ENCODE data around the gene TOGARAM2. TPM values are rescaled to one million over a fixed set of nuclear protein-coding genes. Genes with fewer than 3 reads are reported as not detected.

The TOGARAM2 gene
- total RNA-seq, 1 experiment from 2014 or later, result 0.03 TPM

DNA sequence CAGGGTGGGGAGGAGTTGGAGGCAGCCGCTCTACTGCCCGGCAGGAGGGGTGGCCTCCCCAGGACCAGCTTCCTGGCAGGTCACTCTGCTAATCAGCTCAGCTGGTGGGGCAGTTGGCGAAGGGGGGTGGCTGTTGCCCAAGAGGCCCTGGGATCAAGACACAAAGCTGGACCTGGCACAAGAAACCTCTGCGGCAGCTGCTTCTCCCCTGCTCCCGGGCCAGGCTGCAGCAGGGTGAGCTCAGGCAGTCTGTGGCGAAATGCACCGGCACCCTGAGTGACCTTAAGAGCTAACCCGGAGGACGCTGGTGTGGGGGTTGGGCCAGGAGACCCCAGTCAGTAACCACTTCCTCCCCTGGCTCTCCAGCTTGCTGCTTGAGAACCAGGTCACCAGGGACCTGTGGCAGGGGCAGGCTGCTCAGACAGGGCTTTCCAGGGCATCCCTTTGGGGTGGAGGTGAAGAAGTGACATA is 31.1 kb downstream of the TOGARAM2 start:
- no peaks in the 10 kb centered on the region for H3K9me3 ChIP-seq (replicated peaks)
- peaks cover 11% of the 10 kb centered on the region for H3K4me1 ChIP-seq (replicated peaks)
- H3K27me3 ChIP-seq (replicated peaks), result no peaks in the 10 kb centered on the region
- DNase-seq (ENCODE audit: low read depth in 1 of 2, low spot score in 2 of 2), result no peak
- no peak overlapping the region for H3K27ac ChIP-seq
- H3K36me3 ChIP-seq, result no peaks in the 10 kb centered on the region
- no peak overlapping the region for H3K4me3 ChIP-seq

DNA sequence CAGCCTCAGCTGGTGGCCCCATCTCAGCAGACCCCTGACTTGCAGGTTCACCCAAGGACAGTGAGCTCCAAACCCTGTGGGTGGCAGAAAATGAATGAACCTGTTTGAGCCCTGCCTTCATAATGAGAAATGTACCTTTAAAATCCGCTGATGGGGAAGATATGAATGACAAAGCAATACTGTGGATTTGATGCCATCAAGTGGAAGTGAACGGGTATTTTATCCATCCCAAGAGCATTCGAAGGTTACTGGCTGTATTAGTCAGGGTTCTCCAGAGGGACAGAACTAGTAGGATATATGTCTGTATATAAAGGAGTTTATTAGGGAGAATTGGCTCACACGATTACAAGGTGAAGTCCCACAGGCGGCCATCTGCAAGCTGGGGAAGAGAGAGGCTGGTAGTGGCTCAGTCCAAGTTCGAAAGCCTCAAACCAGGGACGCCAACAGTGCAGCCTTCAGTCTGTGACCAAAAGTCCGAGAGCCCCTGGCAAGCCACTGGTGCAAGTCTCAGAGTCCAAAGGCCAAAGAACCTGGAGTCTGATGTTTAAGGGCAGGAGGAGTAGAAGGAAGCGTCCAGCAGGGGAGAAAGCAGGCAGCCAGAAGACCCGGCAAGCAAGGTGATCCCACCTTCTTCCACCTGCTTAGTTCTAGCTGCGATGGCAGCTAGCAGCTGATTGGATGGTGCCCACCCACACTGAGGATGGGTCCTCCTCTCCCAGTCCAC is 32.1 kb downstream of the TOGARAM2 start:
- Histone ChIP-seq H3K4me1 (replicated peaks) (peaks cover 11% of the 10 kb centered on the region), H3K27me3 (replicated peaks) (no peaks in the 10 kb centered on the region), H3K4me3 (no peak overlapping the region), H3K9me3 (replicated peaks) (no peaks in the 10 kb centered on the region), H3K36me3 (no peaks in the 10 kb centered on the region), H3K27ac (no peak overlapping the region)
- no peak for DNase-seq (ENCODE audit: low read depth in 1 of 2, low spot score in 2 of 2)

DNA sequence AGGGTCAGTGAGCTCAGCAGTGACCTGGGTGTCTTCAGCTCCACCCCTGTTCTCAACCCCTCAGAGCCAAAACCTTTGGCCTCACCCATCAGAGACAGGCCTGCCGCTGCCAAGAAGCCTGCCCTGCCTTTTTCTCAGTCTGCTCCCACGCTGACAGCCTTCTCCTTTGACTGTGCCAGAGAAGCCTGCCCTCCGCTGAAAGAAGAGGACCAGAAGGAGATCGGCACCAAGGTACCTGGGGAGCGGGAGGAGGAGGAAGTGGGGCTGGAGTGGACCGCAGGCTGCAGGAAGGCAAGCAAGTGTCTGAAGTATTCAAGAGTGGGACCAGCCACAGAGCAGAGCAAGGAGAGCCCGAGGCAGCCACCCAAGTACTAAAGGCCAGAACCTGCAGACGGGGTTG is 33.2 kb downstream of the TOGARAM2 start:
- Histone ChIP-seq H3K36me3 (no peaks in the 10 kb centered on the region), H3K27me3 (replicated peaks) (no peaks in the 10 kb centered on the region), H3K4me3 (no peak overlapping the region), H3K4me1 (replicated peaks) (peaks cover 11% of the 10 kb centered on the region), H3K27ac (no peak overlapping the region), H3K9me3 (replicated peaks) (no peaks in the 10 kb centered on the region)
- DNase-seq (ENCODE audit: low read depth in 1 of 2, low spot score in 2 of 2), result no peak

DNA sequence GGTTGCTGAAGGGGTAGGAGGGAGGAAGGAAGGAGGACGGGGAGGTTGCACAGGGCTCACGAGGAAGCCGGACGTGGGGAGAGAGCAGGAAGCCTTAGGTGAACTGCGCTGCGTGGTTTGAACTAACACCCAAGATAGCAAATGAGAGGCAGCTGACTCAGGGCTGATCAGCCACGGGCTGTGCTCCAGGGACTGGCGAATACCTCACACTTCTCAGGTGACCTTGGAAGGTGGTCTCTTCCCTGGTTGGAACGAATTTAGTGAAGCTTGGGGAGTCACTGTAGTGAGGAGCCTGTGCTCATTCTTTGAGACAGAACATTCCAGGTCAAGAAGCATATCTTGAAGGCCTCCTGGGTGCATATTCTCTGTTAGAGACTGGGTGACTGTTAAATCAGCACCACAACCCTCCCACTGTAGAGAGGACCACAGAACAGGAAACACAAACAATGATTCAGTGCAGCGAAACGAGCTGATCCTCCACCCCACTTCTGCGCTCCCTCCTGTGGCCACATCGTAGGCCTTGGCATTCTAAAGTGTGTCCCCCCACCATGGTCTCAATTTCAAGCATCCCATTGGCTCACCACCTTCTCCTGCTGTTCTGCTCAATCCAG is 33.8 kb downstream of the TOGARAM2 start:
- peak in 1 of 2 experiments; percentile 30 for DNase-seq (ENCODE audit: low read depth in 1 of 2, low spot score in 2 of 2)
- H3K4me1 ChIP-seq (replicated peaks), result peaks cover 11% of the 10 kb centered on the region
- no peak overlapping the region for H3K27ac ChIP-seq
- H3K9me3 ChIP-seq (replicated peaks), result no peaks in the 10 kb centered on the region
- no peaks in the 10 kb centered on the region for H3K36me3 ChIP-seq
- no peak overlapping the region for H3K4me3 ChIP-seq
- H3K27me3 ChIP-seq (replicated peaks), result no peaks in the 10 kb centered on the region

DNA sequence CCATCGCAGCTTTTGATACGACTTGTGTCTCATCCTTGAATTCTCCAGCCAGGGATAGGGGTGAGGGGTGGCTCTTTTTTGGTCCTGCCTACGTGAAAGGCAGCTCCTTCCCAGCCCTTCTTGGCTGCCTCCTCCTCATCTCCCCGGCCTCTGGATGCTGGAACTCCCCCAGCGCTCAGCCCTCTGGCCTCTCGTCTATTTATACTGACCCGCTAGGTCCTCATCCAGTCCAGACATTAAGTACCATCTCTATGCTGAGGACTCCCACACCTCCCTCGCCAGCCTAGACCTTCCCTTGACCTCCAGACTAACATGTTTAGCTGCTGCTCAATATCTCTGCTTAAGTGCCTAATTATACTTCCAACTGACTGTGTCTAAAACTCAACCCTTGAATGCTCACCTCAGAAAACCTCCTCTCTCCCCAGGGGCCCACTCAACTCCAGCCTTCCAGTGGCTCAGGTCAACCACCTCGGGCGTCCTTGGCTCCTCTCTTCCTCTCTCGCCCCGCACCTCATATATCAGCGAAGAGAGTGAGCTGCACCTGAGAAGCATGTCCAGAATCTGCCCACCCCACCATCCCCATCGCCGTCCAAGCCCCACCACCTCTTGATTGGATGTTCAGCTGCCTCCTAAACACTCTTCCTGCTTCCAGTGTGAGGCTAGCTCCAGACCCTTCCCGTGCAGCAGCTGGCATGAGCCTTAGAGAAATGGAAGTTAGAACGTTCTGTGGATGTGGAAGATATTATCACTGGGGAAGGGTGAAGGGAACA is 34.8 kb downstream of the TOGARAM2 start:
- Histone ChIP-seq H3K27me3 (replicated peaks) (no peaks in the 10 kb centered on the region), H3K36me3 (no peaks in the 10 kb centered on the region), H3K9me3 (replicated peaks) (no peaks in the 10 kb centered on the region), H3K27ac (no peak overlapping the region), H3K4me1 (replicated peaks) (peaks cover 15% of the 10 kb centered on the region), H3K4me3 (no peak overlapping the region)
- no peak for DNase-seq (ENCODE audit: low read depth in 1 of 2, low spot score in 2 of 2)

DNA sequence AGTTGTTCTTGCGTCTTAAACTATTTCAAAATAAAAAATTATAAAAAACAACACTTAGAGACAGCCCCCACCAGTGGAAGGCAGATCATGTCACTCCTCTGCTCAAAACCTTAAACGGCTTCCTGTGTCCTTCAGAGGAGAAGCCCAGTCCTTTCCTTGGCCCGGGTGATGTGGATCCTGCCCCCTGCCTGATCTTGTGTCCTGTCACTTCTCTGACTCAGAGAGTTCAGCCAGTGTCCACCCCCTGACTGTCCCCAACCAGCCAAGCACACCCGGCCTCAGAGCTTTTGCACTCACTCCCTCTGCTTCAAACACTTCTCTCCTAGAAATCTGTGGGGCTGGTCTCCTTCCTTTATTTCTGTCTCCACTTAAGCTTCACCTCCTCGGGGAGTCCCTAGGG is 35.4 kb downstream of the TOGARAM2 start:
- H3K36me3 ChIP-seq, result no peaks in the 10 kb centered on the region
- H3K9me3 ChIP-seq (replicated peaks), result no peaks in the 10 kb centered on the region
- H3K27ac ChIP-seq, result no peak overlapping the region
- DNase-seq (ENCODE audit: low read depth in 1 of 2, low spot score in 2 of 2), result no peak
- peaks cover 15% of the 10 kb centered on the region for H3K4me1 ChIP-seq (replicated peaks)
- H3K27me3 ChIP-seq (replicated peaks), result no peaks in the 10 kb centered on the region
- H3K4me3 ChIP-seq, result no peak overlapping the region

DNA sequence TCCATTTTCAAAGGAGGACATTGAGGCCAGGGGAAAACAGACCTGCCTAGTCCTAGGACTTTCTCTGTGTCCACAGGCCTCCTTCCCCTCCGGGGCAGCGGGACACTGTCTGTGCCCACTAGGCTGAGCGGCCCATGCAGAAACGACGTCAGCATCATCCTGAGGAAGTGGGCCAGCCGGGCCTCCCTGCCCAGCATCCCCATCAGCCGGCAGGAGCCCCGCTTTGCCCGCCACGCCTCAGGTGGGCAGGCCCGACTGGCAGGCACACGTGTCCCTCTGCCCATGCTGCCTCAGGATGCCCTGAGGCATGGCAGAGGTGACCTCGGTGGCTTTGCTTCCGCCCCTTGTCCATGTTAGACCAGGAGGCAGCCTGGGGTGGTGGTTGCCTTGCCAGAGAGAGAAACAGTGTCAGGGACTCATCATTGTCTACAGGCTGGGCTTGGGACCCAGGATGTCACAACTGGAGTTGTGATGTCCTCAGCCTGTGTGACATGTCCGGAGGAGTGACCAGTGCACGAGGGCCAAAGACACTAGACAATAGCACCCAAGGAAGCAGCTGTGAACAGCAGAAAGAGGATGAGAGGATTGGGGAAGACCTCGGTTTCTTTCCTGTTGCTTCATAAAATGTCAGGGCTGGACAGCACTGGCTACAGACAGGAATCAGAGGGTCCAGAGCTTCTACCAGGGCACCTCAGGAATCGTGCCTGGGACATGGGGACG is 36.8 kb downstream of the TOGARAM2 start:
- Histone ChIP-seq H3K36me3 (no peaks in the 10 kb centered on the region), H3K27ac (no peak overlapping the region), H3K9me3 (replicated peaks) (no peaks in the 10 kb centered on the region), H3K27me3 (replicated peaks) (no peaks in the 10 kb centered on the region), H3K4me1 (replicated peaks) (peaks cover 15% of the 10 kb centered on the region), H3K4me3 (no peak overlapping the region)
- no peak for DNase-seq (ENCODE audit: low read depth in 1 of 2, low spot score in 2 of 2)

DNA sequence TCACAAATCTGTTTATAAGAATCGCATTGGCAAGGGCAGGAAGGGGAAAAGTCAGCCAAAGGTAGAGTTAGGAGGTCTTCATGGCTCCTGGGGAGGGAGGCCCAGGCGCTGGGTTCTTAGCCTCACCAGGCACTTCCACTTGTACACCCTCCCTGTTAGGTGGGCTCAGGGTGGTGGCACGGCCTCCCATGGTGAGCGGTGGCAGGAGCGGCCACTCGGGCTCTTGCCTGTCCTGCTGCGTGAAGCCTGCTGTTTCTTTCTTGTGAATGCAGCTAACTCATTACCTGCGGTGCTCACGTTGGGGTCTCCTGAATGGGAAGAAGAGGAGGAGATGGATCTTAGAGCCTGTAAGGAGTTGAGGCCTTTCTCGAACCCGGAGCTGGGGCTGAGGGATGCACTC is 40.8 kb downstream of the TOGARAM2 start:
- DNase-seq (ENCODE audit: low read depth in 1 of 2, low spot score in 2 of 2), result no peak
- H3K27me3 ChIP-seq (replicated peaks), result no peaks in the 10 kb centered on the region
- no peaks in the 10 kb centered on the region for H3K36me3 ChIP-seq
- H3K9me3 ChIP-seq (replicated peaks), result no peaks in the 10 kb centered on the region
- H3K4me3 ChIP-seq, result no peak overlapping the region
- no peak overlapping the region for H3K27ac ChIP-seq
- H3K4me1 ChIP-seq (replicated peaks), result 0 out of 2 replicates have a peak, but pooled peaks cover 4% of the 10 kb centered on the region

DNA sequence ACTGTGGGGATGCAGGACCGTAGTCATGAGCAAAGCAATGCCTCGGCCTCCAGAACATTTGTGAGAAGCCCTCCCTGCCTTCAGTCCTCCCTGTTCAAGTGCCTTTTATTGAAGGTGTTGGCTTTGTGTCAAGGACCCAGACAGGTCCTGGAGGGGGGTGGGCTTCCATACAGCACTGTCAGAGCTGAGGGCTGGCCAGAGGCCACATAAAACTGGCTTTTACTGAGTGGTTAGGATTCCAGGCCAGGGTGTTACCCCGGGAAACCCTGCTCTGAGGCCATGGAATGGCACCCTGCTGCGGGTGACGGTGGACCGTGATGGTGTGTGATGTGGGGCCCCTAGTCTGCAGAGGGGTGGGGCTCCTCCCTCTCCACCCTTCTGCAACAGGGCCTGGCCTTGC is 41.6 kb downstream of the TOGARAM2 start:
- no peaks in the 10 kb centered on the region for H3K27me3 ChIP-seq (replicated peaks)
- H3K27ac ChIP-seq, result no peak overlapping the region
- H3K36me3 ChIP-seq, result no peaks in the 10 kb centered on the region
- H3K4me3 ChIP-seq, result no peak overlapping the region
- H3K4me1 ChIP-seq (replicated peaks), result 0 out of 2 replicates have a peak, but pooled peaks cover 4% of the 10 kb centered on the region
- DNase-seq (ENCODE audit: low read depth in 1 of 2, low spot score in 2 of 2), result no peak
- H3K9me3 ChIP-seq (replicated peaks), result no peaks in the 10 kb centered on the region

DNA sequence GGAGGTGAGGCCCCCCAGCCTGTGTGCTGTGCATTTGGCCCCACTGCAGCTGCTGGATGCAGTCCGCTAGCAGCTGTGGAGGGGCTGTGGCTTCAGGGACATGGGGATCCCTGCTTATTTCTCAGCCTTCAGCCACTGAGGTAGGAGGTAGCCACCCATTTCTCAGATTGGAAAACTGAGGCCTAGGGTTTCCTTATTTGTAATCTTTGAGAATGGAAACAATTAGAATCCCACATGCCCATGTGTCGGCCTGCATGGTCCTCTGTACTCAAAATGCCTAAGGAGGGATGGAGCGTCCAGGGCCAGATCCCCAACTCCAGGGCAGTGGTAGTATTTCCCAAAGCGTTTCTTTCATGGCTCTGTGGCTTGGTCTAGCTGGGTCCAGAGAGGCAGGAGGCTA is 42.1 kb downstream of the TOGARAM2 start:
- H3K9me3 ChIP-seq (replicated peaks), result no peaks in the 10 kb centered on the region

DNA sequence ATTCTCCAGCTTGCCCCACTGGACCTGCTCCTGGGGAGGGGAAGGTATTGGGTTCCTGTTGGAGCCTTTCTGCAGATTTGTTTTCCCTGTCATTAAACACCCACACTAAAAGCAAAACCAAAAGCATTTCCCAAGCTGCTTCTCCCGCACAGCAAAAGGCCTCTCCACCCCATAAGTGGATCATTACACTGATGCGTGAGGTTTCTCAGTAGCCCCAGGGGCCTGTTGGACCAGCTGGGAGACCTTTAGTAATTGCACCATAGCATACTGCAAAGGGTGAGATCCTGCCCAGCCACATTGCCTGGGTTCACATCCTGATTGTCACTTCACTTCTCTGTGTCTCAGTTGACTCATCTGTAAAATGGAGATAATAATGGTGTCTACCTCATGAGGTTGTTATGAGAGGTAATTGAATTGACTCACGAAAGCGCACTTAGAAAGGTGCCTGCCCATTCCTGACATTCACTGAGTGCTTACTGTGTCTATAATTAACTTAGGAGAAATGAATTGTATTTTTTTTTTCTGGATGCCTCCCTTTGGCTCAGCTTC is 43.9 kb downstream of the TOGARAM2 start:
- Histone ChIP-seq H3K36me3 (no peaks in the 10 kb centered on the region), H3K27ac (no peak overlapping the region), H3K4me3 (no peak overlapping the region), H3K27me3 (replicated peaks) (no peaks in the 10 kb centered on the region), H3K9me3 (replicated peaks) (no peaks in the 10 kb centered on the region), H3K4me1 (replicated peaks) (0 out of 2 replicates have a peak, but pooled peaks cover 4% of the 10 kb centered on the region)
- DNase-seq (ENCODE audit: low read depth in 1 of 2, low spot score in 2 of 2), result no peak

More for the DNA sequence above, 42.1 kb downstream of the TOGARAM2 start:
- 0 out of 2 replicates have a peak, but pooled peaks cover 4% of the 10 kb centered on the region for H3K4me1 ChIP-seq (replicated peaks)
- no peak overlapping the region for H3K4me3 ChIP-seq
- no peaks in the 10 kb centered on the region for H3K27me3 ChIP-seq (replicated peaks)
- no peak for DNase-seq (ENCODE audit: low read depth in 1 of 2, low spot score in 2 of 2)
- H3K27ac ChIP-seq, result no peak overlapping the region
- H3K36me3 ChIP-seq, result no peaks in the 10 kb centered on the region

DNA sequence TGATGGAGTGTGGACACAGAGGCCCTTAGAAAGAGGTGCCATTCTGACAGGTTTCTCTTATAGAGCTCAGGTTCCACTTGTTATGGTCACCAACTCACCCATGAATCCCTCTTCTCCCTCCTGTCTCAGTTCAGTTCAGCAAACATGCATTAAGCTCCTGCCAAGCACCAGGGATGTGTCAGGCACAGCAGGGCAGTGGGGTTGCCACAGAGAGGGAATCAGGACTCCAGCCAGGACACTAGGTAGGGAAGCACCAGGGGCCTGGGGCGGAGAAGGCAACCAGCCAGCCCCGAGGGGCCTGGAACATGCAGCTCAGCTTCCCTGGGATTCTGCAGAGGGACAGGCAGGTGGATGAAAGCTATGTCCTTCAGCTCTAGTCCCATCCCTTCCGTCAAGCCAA is 44.6 kb downstream of the TOGARAM2 start:
- no peaks in the 10 kb centered on the region for H3K36me3 ChIP-seq
- no peak overlapping the region for H3K4me3 ChIP-seq
- H3K27me3 ChIP-seq (replicated peaks), result no peaks in the 10 kb centered on the region
- H3K4me1 ChIP-seq (replicated peaks), result no peaks in the 10 kb centered on the region
- no peak for DNase-seq (ENCODE audit: low read depth in 1 of 2, low spot score in 2 of 2)
- no peaks in the 10 kb centered on the region for H3K9me3 ChIP-seq (replicated peaks)
- H3K27ac ChIP-seq, result no peak overlapping the region

DNA sequence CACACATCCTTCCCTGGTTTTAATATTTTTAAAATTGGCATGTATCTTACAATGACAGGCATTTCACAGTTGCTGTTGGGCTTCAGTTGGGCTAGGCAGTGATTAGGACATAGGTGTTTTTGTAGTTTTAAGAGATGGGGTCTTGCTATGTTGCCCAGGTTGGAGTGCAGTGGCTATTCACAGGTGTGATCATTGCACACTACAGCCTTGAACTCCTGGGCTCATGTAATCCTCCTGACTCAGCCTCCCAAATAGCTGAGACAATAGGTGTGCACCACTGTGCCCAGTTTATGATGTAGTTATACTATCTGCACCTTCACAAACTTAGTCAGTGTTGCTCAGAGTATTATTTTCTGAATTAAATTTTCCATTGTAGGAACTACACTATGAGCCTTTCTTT is 49.9 kb downstream of the TOGARAM2 start:
- H3K9me3 ChIP-seq (replicated peaks), result no peaks in the 10 kb centered on the region
- H3K27ac ChIP-seq, result no peak overlapping the region
- H3K4me1 ChIP-seq (replicated peaks), result peaks cover 18% of the 10 kb centered on the region
- DNase-seq (ENCODE audit: low read depth in 1 of 2, low spot score in 2 of 2), result no peak
- no peak overlapping the region for H3K4me3 ChIP-seq
- no peaks in the 10 kb centered on the region for H3K27me3 ChIP-seq (replicated peaks)
- no peaks in the 10 kb centered on the region for H3K36me3 ChIP-seq
